BLaER1 treated with 17β-estradiol and CSF1 and Interleukin-3, amounts not matched to agents 10 nM and 100 nM (cell line): ENCODE results near the gene USP34.
A peak's percentile ranks its signal among the peaks of the same experiment; 100 is the strongest.

Source experiments
- H3K27ac ChIP-seq, 11 experiments: shearing (Covaris generic); formaldehyde crosslinking; 2 replicates each; pipeline ENCODE4 v1.8.1; 2022
- H3K27me3 ChIP-seq, 11 experiments: shearing (Covaris generic); formaldehyde crosslinking; 2 replicates each; pipeline ENCODE4 v1.8.1; 2022
- H3K36me3 ChIP-seq, 11 experiments: shearing (Covaris generic); formaldehyde crosslinking; 2 replicates each; pipeline ENCODE4 v1.8.1; 2022
- H3K4me1 ChIP-seq, 10 experiments: shearing (Covaris generic); formaldehyde crosslinking; 2 replicates each; pipeline ENCODE4 v1.8.1; 2022
- H3K4me2 ChIP-seq, 11 experiments: shearing (Covaris generic); formaldehyde crosslinking; 2 replicates each; pipeline ENCODE4 v1.8.1; 2022
- H3K4me3 ChIP-seq, 10 experiments: shearing (Covaris generic); formaldehyde crosslinking; 2 replicates each; pipeline ENCODE4 v1.8.1; 2022
- H3K9ac ChIP-seq, 11 experiments: shearing (Covaris generic); formaldehyde crosslinking; 2 replicates each; pipeline ENCODE4 v1.8.1; 2022
- H3K9me3 ChIP-seq, 11 experiments: shearing (Covaris generic); formaldehyde crosslinking; replicated peaks in 1 of 11; 2 replicates each; pipeline ENCODE4 v1.8.1; 2022
- H4K20me1 ChIP-seq, 11 experiments: shearing (Covaris generic); formaldehyde crosslinking; 2 replicates each; pipeline ENCODE4 v1.8.1; 2022
- Cebpa-rat ChIP-seq, 11 experiments: shearing (Covaris generic); IDR thresholded peaks; 2 replicates each; pipeline ENCODE4 v1.8.1; 2022

The USP34 gene, protein sequence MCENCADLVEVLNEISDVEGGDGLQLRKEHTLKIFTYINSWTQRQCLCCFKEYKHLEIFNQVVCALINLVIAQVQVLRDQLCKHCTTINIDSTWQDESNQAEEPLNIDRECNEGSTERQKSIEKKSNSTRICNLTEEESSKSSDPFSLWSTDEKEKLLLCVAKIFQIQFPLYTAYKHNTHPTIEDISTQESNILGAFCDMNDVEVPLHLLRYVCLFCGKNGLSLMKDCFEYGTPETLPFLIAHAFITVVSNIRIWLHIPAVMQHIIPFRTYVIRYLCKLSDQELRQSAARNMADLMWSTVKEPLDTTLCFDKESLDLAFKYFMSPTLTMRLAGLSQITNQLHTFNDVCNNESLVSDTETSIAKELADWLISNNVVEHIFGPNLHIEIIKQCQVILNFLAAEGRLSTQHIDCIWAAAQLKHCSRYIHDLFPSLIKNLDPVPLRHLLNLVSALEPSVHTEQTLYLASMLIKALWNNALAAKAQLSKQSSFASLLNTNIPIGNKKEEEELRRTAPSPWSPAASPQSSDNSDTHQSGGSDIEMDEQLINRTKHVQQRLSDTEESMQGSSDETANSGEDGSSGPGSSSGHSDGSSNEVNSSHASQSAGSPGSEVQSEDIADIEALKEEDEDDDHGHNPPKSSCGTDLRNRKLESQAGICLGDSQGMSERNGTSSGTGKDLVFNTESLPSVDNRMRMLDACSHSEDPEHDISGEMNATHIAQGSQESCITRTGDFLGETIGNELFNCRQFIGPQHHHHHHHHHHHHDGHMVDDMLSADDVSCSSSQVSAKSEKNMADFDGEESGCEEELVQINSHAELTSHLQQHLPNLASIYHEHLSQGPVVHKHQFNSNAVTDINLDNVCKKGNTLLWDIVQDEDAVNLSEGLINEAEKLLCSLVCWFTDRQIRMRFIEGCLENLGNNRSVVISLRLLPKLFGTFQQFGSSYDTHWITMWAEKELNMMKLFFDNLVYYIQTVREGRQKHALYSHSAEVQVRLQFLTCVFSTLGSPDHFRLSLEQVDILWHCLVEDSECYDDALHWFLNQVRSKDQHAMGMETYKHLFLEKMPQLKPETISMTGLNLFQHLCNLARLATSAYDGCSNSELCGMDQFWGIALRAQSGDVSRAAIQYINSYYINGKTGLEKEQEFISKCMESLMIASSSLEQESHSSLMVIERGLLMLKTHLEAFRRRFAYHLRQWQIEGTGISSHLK (N-terminal part only)

DNA sequence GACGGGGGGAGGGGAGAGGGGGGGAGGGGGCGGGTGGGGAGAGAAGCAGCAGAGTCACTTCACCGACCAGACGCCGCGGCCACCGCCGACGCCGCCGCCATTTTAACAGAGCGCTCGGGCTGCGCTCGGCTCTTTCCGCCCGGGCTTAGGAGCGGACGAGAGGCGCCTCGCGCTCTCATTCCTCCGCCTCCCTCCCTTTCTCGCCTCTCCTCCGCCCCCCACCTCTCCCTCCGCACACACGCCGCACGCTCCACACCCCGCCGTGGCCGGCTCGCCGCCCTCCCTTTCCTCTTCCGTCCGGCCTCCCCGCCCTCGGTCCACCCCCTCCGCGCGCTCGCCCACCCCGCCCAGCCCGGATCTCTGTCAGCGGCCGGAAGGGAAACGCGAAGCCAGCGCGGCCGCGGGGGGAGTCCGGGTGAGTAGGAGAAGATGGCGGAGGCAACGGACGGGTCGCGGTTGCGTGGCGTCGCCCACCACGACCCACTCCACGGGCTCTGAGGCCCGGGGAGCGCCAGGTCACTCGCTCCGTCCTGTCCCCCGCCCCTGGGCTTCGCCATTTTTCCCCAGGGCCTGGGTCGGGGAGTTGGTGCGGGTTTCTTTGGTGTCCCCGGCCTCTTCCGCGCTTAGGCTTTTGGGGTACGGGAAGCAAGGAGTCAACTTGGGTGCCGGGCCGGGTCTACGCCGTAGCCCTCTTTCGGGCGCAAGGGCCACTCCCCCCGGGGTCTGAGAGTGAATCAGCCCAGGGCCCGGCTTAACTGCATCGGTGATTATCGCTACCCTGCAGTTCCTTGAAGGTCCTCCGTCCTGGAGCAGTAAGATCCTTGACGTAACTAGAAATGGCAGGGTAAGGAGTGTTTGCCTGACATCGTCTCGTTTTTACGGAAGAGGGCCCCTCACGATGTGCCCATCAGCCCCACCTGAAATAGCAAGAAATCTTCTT, at the start of gene USP34:
TSS of gene USP34 (minus strand) at position 123 of the 940 bp plus-strand sequence. CDS start 395 bp downstream, outside the sequence.
- Histone ChIP-seq H3K4me2 (peak within 1 kb of the TSS; percentile 85 to 96 (median 93)), H4K20me1 (peaks cover 24 to 51% (median 44%) of the 10 kb centered on the region in 11 experiments; a peak in 19 of 22 replicates), H3K9ac (peak within 1 kb of the TSS; percentile 99 to 100 (median 100)), H3K9me3 (no peaks in the 10 kb centered on the region), H3K36me3 (peaks cover 14 to 54% (median 35%) of the 10 kb centered on the region in 11 experiments; a peak in 21 of 22 replicates), H3K27me3 (no peaks in the 10 kb centered on the region), H3K27ac (peak within 1 kb of the TSS; percentile 98 to 100 (median 100)), H3K4me3 (peak within 1 kb of the TSS; percentile 92 to 100 (median 98)), H3K4me1 (peaks cover 37 to 40% (median 38%) of the 10 kb centered on the region in 10 experiments)
- no peak for TF ChIP-seq Cebpa-rat (IDR thresholded peaks at IDR 0.05)

DNA sequence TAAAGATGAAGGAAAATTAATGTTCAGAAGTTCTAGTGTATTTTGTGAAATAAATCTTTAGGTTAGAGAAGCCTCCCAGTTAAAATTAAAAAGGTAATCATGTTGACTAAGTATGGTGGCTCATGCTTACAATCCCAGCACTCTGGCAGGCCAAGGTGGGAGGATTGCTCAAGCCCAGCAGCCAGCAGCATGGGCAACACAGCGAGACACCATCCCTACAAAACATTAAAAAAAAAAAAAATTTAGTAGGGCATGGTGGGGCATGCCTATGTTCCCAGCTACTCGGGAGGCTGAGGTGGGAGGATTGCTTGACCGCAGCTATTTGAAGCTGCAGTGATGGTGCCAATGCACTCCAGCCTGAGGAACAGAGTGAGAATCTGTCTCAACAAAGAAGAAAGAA, 49.4 kb upstream of the USP34 start:
- H4K20me1 ChIP-seq, result peaks cover 68 to 100% (median 99%) of the 10 kb centered on the region in 11 experiments; a peak in 21 of 22 replicates
- no peaks in the 10 kb centered on the region for H3K9me3 ChIP-seq
- H3K4me3 ChIP-seq, result no peak overlapping the region
- no peak overlapping the region for H3K27ac ChIP-seq
- no peak overlapping the region for H3K4me2 ChIP-seq
- no peak for TF ChIP-seq Cebpa-rat (IDR thresholded peaks at IDR 0.05)
- no peaks in the 10 kb centered on the region for H3K27me3 ChIP-seq
- no peak overlapping the region for H3K9ac ChIP-seq
- peaks cover 97 to 100% (median 99%) of the 10 kb centered on the region in 11 experiments for H3K36me3 ChIP-seq
- peaks cover 0 to 22% (median 6%) of the 10 kb centered on the region in 10 experiments; a peak in 7 of 20 replicates for H3K4me1 ChIP-seq

GRCh38 chr2:61512768-61513398, 42.0 kb upstream of the USP34 start:
- H3K4me1 ChIP-seq, result peaks cover 0 to 5% (median 0%) of the 10 kb centered on the region in 10 experiments; a peak in 3 of 20 replicates
- H3K27ac ChIP-seq, result no peak overlapping the region
- H3K4me2 ChIP-seq, result no peak overlapping the region
- no peak overlapping the region for H3K9ac ChIP-seq
- H3K27me3 ChIP-seq, result no peaks in the 10 kb centered on the region
- peaks cover 79 to 100% (median 100%) of the 10 kb centered on the region in 11 experiments; a peak in 21 of 22 replicates for H4K20me1 ChIP-seq
- H3K9me3 ChIP-seq, result no peaks in the 10 kb centered on the region
- peaks cover 100% of the 10 kb centered on the region in 11 experiments for H3K36me3 ChIP-seq
- no peak for TF ChIP-seq Cebpa-rat (IDR thresholded peaks at IDR 0.05)
- no peak overlapping the region for H3K4me3 ChIP-seq

GRCh38 chr2:61510674-61511671, 40.1 kb upstream of the USP34 start:
- no peak for TF ChIP-seq Cebpa-rat (IDR thresholded peaks at IDR 0.05)
- H3K36me3 ChIP-seq, result peaks cover 99 to 100% (median 100%) of the 10 kb centered on the region in 11 experiments
- no peaks in the 10 kb centered on the region for H3K27me3 ChIP-seq
- H4K20me1 ChIP-seq, result peaks cover 72 to 100% (median 100%) of the 10 kb centered on the region in 11 experiments; a peak in 21 of 22 replicates
- no peaks in the 10 kb centered on the region for H3K9me3 ChIP-seq
- H3K9ac ChIP-seq, result no peak overlapping the region
- H3K4me1 ChIP-seq, result no peaks in the 10 kb centered on the region; a peak in 1 of 20 replicates
- H3K4me2 ChIP-seq, result no peak overlapping the region
- H3K4me3 ChIP-seq, result no peak overlapping the region
- no peak overlapping the region; a peak in 1 of 22 replicates for H3K27ac ChIP-seq

- Histone ChIP-seq H3K9me3 (no peaks in the 10 kb centered on the region), H4K20me1 (peaks cover 29 to 100% (median 87%) of the 10 kb centered on the region in 11 experiments; a peak in 21 of 22 replicates), H3K27ac (no peak overlapping the region)
These were observed 34.1 kb upstream of the USP34 start for GRCh38 chr2:61504949-61505348.

DNA sequence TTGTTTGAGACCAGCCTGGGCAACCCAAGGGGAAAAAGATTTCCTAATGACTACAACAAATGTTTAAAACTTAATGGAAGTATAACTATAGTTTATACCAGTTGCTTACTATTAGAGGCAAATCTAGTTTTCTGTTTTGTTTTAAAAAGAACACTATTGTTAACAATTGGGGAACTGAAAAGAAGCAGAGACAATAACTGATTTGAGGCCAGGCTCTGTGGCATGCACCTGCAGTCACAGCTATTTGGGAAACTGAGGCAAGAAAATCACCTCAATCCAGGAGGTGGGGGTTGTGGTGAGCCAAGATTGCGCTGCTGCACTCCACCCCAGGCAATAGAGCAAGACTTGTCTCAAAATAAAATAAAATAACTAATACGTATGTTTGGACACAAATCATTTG, 28.2 kb upstream of the USP34 start:
- peaks cover 0 to 69% (median 39%) of the 10 kb centered on the region in 11 experiments; a peak in 17 of 22 replicates for H4K20me1 ChIP-seq
- H3K9me3 ChIP-seq, result no peaks in the 10 kb centered on the region
- H3K27me3 ChIP-seq, result no peaks in the 10 kb centered on the region
- peak overlapping the region in 5 of 11 experiments; percentile 7 to 54 (median 17); a peak in 2 of 22 replicates for H3K27ac ChIP-seq
- H3K4me1 ChIP-seq, result peaks cover 22 to 82% (median 69%) of the 10 kb centered on the region in 10 experiments
- no peak overlapping the region for H3K4me3 ChIP-seq
- peaks cover 91 to 100% (median 99%) of the 10 kb centered on the region in 11 experiments for H3K36me3 ChIP-seq
- peak overlapping the region in 1 of 11 experiments; percentile 22; a peak in 1 of 22 replicates for H3K9ac ChIP-seq
- H3K4me2 ChIP-seq, result peak overlapping the region in 7 of 11 experiments; percentile 43 to 86 (median 68); a peak in 14 of 22 replicates
- TF ChIP-seq Cebpa-rat (IDR thresholded peaks at IDR 0.05), result no peak

More at GRCh38 chr2:61504949-61505348, 34.1 kb upstream of the USP34 start:
- no peaks in the 10 kb centered on the region for H3K27me3 ChIP-seq
- no peak overlapping the region for H3K9ac ChIP-seq
- no peak for TF ChIP-seq Cebpa-rat (IDR thresholded peaks at IDR 0.05)
- no peak overlapping the region for H3K4me2 ChIP-seq
- H3K4me3 ChIP-seq, result no peak overlapping the region
- peaks cover 98 to 100% (median 100%) of the 10 kb centered on the region in 11 experiments for H3K36me3 ChIP-seq
- H3K4me1 ChIP-seq, result peaks cover 0 to 23% (median 12%) of the 10 kb centered on the region in 10 experiments; a peak in 14 of 20 replicates
